WTC11 (cell line): ENCODE data around the gene STXBP2. TPM values are rescaled to one million over a fixed set of nuclear protein-coding genes. Genes with fewer than 3 reads are reported as not detected.

Experiments
- ATAC-seq: fragments of 200-7000 bp; cut with Tn5 transposase; 2 replicates; pipeline ENCODE4 v1.10.0; 2021; ENCODE audit warnings: mild to moderate bottlenecking, moderate library complexity
- CTCF ChIA-PET: fragments of 300-600 bp; sonication (Branson Sonifier 250); formaldehyde crosslinking; loops from one replicate; lab custom pipeline; 2021; ENCODE audit warnings: antibody characterized with exemption; lab: Charles Lee
- POLR2A ChIA-PET: fragments of 350-600 bp; sonication (Branson Sonifier 250); formaldehyde crosslinking; loops from one replicate; lab custom pipeline; 2021; ENCODE audit warnings: antibody characterized with exemption; lab: Charles Lee
- DNase-seq: peaks from one replicate; pipeline ENCODE4 v3.0.0; 2021; ENCODE audit warnings: low spot score
- H3K27ac Mint-ChIP-seq: 2 replicates; pipeline ENCODE4 v1.8.0; 2021; ENCODE audit warnings: mixed read lengths
- H3K27me3 Mint-ChIP-seq: 2 replicates; pipeline ENCODE4 v1.8.0; 2021; ENCODE audit warnings: low read depth, mild to moderate bottlenecking, moderate library complexity, mixed read lengths
- H3K36me3 Mint-ChIP-seq: 2 replicates; pipeline ENCODE4 v1.8.0; 2021; ENCODE audit warnings: mixed read lengths
- H3K4me1 Mint-ChIP-seq: 2 replicates; pipeline ENCODE4 v1.8.0; 2022; ENCODE audit warnings: mixed read lengths
- H3K4me3 Mint-ChIP-seq: 2 replicates; pipeline ENCODE4 v1.8.0; 2021; ENCODE audit warnings: mild to moderate bottlenecking, moderate library complexity, mixed read lengths
- H3K9me3 Mint-ChIP-seq: 2 replicates; pipeline ENCODE4 v1.8.0; 2021; ENCODE audit warnings: mixed read lengths
- ATF1 ChIP-seq: sonication (generic); formaldehyde crosslinking; IDR thresholded peaks from 2 replicates; pipeline ENCODE4 v1.8.1; 2023; ENCODE audit warnings: mild to moderate bottlenecking, moderate library complexity, missing genetic modification reagents
- CBFB ChIP-seq: sonication (generic); formaldehyde crosslinking; IDR thresholded peaks from 2 replicates; pipeline ENCODE4 v1.8.1; 2022; ENCODE audit warnings: mild to moderate bottlenecking, low read depth, missing genetic modification reagents
- HMGA2 ChIP-seq: fragments of 250-450 bp; sonication (Bioruptor Pico); IDR thresholded peaks from 2 replicates; pipeline ENCODE4 v1.4.0; 2021; ENCODE audit warnings: mild to moderate bottlenecking, moderate library complexity
- IRF2 ChIP-seq: sonication (generic); formaldehyde crosslinking; IDR thresholded peaks from 2 replicates; pipeline ENCODE4 v1.8.0; 2022; ENCODE audit warnings: low read depth, missing genetic modification reagents, borderline replicate concordance
- JAZF1 ChIP-seq: fragments of 250-450 bp; sonication (Bioruptor Pico); IDR thresholded peaks from 2 replicates; pipeline ENCODE4 v1.9.0; 2021; ENCODE audit warnings: moderate library complexity, mild to moderate bottlenecking, inconsistent platforms
- KAT7 ChIP-seq: sonication (generic); formaldehyde crosslinking; IDR thresholded peaks from 2 replicates; pipeline ENCODE4 v1.8.1; 2023; ENCODE audit warnings: missing genetic modification reagents, mild to moderate bottlenecking, borderline replicate concordance
- NFATC4 ChIP-seq: fragments of 250-450 bp; sonication (Bioruptor Pico); IDR thresholded peaks from 2 replicates; pipeline ENCODE4 v1.9.0; 2021; ENCODE audit warnings: mild to moderate bottlenecking
- SMAD3 ChIP-seq: sonication (generic); formaldehyde crosslinking; IDR thresholded peaks from 2 replicates; pipeline ENCODE4 v1.8.0; 2022; ENCODE audit warnings: missing genetic modification reagents, mild to moderate bottlenecking, borderline replicate concordance
- TCF7 ChIP-seq: sonication (generic); formaldehyde crosslinking; IDR thresholded peaks from 2 replicates; pipeline ENCODE4 v1.8.0; 2022; ENCODE audit warnings: mild to moderate bottlenecking, low read depth, missing genetic modification reagents, moderate library complexity
- TEAD4 ChIP-seq: sonication (generic); formaldehyde crosslinking; IDR thresholded peaks from 2 replicates; pipeline ENCODE4 v1.8.0; 2022; ENCODE audit warnings: mild to moderate bottlenecking, missing genetic modification reagents
- TP53 ChIP-seq: sonication (generic); formaldehyde crosslinking; IDR thresholded peaks from 2 replicates; pipeline ENCODE4 v1.8.1; 2023; ENCODE audit warnings: mild to moderate bottlenecking, missing genetic modification reagents
- ZNF121 ChIP-seq: sonication (generic); formaldehyde crosslinking; IDR thresholded peaks from 2 replicates; pipeline ENCODE4 v1.8.0; 2023; ENCODE audit warnings: missing genetic modification reagents
- ZNF138 ChIP-seq: sonication (generic); formaldehyde crosslinking; conservative IDR thresholded peaks from 2 replicates; pipeline ENCODE4 v1.8.1; 2022; ENCODE audit warnings: mild to moderate bottlenecking, moderate library complexity, missing genetic modification reagents
- ZNF232 ChIP-seq: sonication (generic); formaldehyde crosslinking; IDR thresholded peaks from 2 replicates; pipeline ENCODE4 v1.8.0; 2022; ENCODE audit warnings: mild to moderate bottlenecking, missing genetic modification reagents
- ZNF263 ChIP-seq: sonication (generic); formaldehyde crosslinking; IDR thresholded peaks from 2 replicates; pipeline ENCODE4 v1.8.1; 2022; ENCODE audit warnings: low read depth, mild to moderate bottlenecking, moderate library complexity, missing genetic modification reagents
- ZNF416 ChIP-seq: fragments of 250-450 bp; sonication (Bioruptor Pico); IDR thresholded peaks from 2 replicates; pipeline ENCODE4 v1.9.0; 2021; ENCODE audit warnings: mild to moderate bottlenecking, inconsistent platforms
- ZNF423 ChIP-seq: fragments of 250-450 bp; sonication (Bioruptor Pico); IDR thresholded peaks from 2 replicates; pipeline ENCODE4 v2.1.2; 2022; ENCODE audit warnings: mild to moderate bottlenecking, moderate library complexity
- total RNA-seq: library from RNA; stranded (reverse); gene quantifications from 3 replicates; pipeline ENCODE4 v1.2.3, GENCODE V29; 2021
- TF ChIP-seq, protein P1 (sequence below): sonication (generic); formaldehyde crosslinking; IDR thresholded peaks from 2 replicates; pipeline ENCODE4 v1.8.1; 2023; ENCODE audit warnings: mild to moderate bottlenecking, missing genetic modification reagents, moderate library complexity
- TF ChIP-seq, protein P2 (sequence below): fragments of 200-600 bp; IDR thresholded peaks from 2 replicates; pipeline ENCODE4 v1.8.0; 2022; ENCODE audit warnings: antibody characterized with exemption
- TF ChIP-seq, protein P3 (sequence below): sonication (generic); formaldehyde crosslinking; conservative IDR thresholded peaks from 2 replicates; pipeline ENCODE4 v1.8.1; 2022; ENCODE audit warnings: mild to moderate bottlenecking, missing genetic modification reagents
- TF ChIP-seq, protein P4 (sequence below): sonication (generic); formaldehyde crosslinking; IDR thresholded peaks from 2 replicates; pipeline ENCODE4 v1.8.1; 2023; ENCODE audit warnings: mild to moderate bottlenecking, moderate library complexity, missing genetic modification reagents
- TF ChIP-seq, protein P5 (sequence below): sonication (generic); formaldehyde crosslinking; IDR thresholded peaks from 2 replicates; pipeline ENCODE4 v1.8.1; 2023; ENCODE audit warnings: mild to moderate bottlenecking, missing genetic modification reagents, borderline replicate concordance
- TF ChIP-seq, protein P6 (sequence below): sonication (generic); formaldehyde crosslinking; IDR thresholded peaks from 2 replicates; pipeline ENCODE4 v1.8.0; 2022; ENCODE audit warnings: mild to moderate bottlenecking, missing genetic modification reagents
- TF ChIP-seq, protein P7 (sequence below): sonication (generic); formaldehyde crosslinking; IDR thresholded peaks from 2 replicates; pipeline ENCODE4 v1.8.0; 2022; ENCODE audit warnings: mild to moderate bottlenecking, missing genetic modification reagents

The STXBP2 gene
- total RNA-seq, 1 experiment from 2014 or later = 68.9 TPM

DNA sequence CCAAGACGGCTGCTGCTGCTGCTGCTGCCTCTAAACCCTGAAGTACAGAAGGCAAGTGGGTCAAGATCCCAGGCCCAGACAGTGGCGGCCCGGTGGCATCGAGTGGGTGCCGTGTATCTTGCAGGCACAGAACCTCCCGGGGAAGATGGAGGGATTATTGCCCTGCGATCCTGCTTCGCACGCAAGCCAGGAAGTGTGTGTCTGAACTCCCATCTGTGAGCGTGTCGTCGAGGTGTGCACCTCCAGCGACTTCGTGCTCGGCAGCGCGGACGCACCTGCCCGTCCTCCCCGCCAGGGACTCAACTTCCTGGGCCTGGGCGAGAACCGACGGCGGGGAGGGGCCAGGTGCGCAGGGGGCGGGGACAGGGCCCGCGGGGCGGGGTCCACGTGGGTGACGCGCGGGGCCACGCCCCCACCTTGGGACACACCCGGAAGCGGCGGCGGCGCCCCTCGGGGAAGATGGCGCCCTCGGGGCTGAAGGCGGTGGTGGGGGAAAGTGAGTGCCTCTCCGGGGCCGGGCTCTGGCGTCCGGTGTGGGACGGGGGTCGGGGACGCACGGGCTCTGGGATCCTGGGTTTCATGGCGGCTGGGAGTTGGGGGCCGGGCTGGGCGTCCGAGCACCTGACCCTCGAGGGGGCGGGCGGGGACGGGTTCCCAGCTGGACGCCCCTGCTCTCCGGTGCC is at the start of gene STXBP2 (continued):
- TF ChIP-seq JAZF1 (CRISPR knock-in tag) (no peak), ZNF232 (CRISPR knock-in tag) (peak; percentile 97), ATF1 (CRISPR knock-in tag) (peak; percentile 94), TCF7 (CRISPR knock-in tag) (peak; percentile 80; the same call in 1 of the 2 replicates), ZNF263 (peak; percentile 76), IRF2 (CRISPR knock-in tag) (0 out of 2 replicates have a peak, but pooled peaks have one; percentile 45), HMGA2 (CRISPR knock-in tag) (no peak), TP53 (CRISPR knock-in tag) (peak; percentile 94), KAT7 (CRISPR knock-in tag) (0 out of 2 replicates have a peak, but pooled peaks have one; percentile 68), SMAD3 (CRISPR knock-in tag) (peak; percentile 97), ZNF138 (peak; percentile 75; the same call in 1 of the 2 replicates), ZNF416 (CRISPR knock-in tag) (no peak), CBFB (CRISPR knock-in tag) (no peak), NFATC4 (CRISPR knock-in tag) (no peak), ZNF423 (CRISPR knock-in tag) (no peak)
- TF ChIP-seq, protein P1, sequence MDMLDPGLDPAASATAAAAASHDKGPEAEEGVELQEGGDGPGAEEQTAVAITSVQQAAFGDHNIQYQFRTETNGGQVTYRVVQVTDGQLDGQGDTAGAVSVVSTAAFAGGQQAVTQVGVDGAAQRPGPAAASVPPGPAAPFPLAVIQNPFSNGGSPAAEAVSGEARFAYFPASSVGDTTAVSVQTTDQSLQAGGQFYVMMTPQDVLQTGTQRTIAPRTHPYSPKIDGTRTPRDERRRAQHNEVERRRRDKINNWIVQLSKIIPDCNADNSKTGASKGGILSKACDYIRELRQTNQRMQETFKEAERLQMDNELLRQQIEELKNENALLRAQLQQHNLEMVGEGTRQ (CRISPR knock-in tag) = peak; percentile 77
- TF ChIP-seq, protein P2, sequence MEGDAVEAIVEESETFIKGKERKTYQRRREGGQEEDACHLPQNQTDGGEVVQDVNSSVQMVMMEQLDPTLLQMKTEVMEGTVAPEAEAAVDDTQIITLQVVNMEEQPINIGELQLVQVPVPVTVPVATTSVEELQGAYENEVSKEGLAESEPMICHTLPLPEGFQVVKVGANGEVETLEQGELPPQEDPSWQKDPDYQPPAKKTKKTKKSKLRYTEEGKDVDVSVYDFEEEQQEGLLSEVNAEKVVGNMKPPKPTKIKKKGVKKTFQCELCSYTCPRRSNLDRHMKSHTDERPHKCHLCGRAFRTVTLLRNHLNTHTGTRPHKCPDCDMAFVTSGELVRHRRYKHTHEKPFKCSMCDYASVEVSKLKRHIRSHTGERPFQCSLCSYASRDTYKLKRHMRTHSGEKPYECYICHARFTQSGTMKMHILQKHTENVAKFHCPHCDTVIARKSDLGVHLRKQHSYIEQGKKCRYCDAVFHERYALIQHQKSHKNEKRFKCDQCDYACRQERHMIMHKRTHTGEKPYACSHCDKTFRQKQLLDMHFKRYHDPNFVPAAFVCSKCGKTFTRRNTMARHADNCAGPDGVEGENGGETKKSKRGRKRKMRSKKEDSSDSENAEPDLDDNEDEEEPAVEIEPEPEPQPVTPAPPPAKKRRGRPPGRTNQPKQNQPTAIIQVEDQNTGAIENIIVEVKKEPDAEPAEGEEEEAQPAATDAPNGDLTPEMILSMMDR = no peak
- TF ChIP-seq, protein P3, sequence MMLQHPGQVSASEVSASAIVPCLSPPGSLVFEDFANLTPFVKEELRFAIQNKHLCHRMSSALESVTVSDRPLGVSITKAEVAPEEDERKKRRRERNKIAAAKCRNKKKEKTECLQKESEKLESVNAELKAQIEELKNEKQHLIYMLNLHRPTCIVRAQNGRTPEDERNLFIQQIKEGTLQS (CRISPR knock-in tag) = no peak
- TF ChIP-seq, protein P4, sequence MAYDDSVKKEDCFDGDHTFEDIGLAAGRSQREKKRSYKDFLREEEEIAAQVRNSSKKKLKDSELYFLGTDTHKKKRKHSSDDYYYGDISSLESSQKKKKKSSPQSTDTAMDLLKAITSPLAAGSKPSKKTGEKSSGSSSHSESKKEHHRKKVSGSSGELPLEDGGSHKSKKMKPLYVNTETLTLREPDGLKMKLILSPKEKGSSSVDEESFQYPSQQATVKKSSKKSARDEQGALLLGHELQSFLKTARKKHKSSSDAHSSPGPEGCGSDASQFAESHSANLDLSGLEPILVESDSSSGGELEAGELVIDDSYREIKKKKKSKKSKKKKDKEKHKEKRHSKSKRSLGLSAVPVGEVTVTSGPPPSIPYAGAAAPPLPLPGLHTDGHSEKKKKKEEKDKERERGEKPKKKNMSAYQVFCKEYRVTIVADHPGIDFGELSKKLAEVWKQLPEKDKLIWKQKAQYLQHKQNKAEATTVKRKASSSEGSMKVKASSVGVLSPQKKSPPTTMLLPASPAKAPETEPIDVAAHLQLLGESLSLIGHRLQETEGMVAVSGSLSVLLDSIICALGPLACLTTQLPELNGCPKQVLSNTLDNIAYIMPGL (CRISPR knock-in tag) = peak; percentile 92

DNA sequence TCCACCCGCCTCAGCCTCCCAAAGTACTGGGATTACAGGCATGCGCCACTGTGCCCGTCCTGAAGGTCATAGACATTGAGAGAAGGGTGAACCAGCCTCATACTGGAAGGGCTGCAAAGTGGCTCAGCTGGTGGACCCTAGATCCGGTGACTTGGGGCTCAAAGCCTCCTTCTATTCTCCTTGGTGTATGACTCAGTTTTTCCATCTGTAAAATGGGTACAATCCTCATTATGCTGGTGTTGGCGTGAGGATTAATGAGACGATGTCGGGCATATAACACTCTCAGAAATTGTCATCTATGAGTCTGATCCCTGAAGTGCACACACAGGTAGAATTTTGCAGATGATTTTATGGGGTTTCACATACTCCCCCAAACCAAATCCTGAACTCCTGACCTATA is 47.1 kb upstream of the STXBP2 start:
- ChIA-PET POLR2A (no interaction called here), CTCF (interaction anchor here (0.6 to 2.6 kb wide), 2 partner anchors 21 to 60 kb away, joined by 4 to 19 read pairs; no protein-coding TSS in a partner anchor)
- peaks cover 15% of the 10 kb centered on the region for H3K27me3 Mint-ChIP-seq
- TF ChIP-seq, protein P5, sequence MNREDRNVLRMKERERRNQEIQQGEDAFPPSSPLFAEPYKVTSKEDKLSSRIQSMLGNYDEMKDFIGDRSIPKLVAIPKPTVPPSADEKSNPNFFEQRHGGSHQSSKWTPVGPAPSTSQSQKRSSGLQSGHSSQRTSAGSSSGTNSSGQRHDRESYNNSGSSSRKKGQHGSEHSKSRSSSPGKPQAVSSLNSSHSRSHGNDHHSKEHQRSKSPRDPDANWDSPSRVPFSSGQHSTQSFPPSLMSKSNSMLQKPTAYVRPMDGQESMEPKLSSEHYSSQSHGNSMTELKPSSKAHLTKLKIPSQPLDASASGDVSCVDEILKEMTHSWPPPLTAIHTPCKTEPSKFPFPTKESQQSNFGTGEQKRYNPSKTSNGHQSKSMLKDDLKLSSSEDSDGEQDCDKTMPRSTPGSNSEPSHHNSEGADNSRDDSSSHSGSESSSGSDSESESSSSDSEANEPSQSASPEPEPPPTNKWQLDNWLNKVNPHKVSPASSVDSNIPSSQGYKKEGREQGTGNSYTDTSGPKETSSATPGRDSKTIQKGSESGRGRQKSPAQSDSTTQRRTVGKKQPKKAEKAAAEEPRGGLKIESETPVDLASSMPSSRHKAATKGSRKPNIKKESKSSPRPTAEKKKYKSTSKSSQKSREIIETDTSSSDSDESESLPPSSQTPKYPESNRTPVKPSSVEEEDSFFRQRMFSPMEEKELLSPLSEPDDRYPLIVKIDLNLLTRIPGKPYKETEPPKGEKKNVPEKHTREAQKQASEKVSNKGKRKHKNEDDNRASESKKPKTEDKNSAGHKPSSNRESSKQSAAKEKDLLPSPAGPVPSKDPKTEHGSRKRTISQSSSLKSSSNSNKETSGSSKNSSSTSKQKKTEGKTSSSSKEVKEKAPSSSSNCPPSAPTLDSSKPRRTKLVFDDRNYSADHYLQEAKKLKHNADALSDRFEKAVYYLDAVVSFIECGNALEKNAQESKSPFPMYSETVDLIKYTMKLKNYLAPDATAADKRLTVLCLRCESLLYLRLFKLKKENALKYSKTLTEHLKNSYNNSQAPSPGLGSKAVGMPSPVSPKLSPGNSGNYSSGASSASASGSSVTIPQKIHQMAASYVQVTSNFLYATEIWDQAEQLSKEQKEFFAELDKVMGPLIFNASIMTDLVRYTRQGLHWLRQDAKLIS (CRISPR knock-in tag) = no peak
- TF ChIP-seq, protein P6, sequence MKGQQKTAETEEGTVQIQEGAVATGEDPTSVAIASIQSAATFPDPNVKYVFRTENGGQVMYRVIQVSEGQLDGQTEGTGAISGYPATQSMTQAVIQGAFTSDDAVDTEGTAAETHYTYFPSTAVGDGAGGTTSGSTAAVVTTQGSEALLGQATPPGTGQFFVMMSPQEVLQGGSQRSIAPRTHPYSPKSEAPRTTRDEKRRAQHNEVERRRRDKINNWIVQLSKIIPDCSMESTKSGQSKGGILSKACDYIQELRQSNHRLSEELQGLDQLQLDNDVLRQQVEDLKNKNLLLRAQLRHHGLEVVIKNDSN (CRISPR knock-in tag) = no peak
- TF ChIP-seq, protein P4 (CRISPR knock-in tag) = no peak
- TF ChIP-seq NFATC4 (CRISPR knock-in tag) = no peak
- TF ChIP-seq, protein P7, sequence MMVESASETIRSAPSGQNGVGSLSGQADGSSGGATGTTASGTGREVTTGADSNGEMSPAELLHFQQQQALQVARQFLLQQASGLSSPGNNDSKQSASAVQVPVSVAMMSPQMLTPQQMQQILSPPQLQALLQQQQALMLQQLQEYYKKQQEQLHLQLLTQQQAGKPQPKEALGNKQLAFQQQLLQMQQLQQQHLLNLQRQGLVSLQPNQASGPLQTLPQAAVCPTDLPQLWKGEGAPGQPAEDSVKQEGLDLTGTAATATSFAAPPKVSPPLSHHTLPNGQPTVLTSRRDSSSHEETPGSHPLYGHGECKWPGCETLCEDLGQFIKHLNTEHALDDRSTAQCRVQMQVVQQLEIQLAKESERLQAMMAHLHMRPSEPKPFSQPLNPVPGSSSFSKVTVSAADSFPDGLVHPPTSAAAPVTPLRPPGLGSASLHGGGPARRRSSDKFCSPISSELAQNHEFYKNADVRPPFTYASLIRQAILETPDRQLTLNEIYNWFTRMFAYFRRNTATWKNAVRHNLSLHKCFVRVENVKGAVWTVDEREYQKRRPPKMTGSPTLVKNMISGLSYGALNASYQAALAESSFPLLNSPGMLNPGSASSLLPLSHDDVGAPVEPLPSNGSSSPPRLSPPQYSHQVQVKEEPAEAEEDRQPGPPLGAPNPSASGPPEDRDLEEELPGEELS (CRISPR knock-in tag) = no peak
- TF ChIP-seq TEAD4 = no peak
- no peak for TF ChIP-seq ZNF121 (CRISPR knock-in tag)

More for the DNA sequence above, 47.1 kb upstream of the STXBP2 start:
- Mint-ChIP-seq H3K9me3 (no peaks in the 10 kb centered on the region), H3K4me1 (no peaks in the 10 kb centered on the region), H3K4me3 (no peak overlapping the region), H3K27ac (no peak overlapping the region), H3K36me3 (no peaks in the 10 kb centered on the region)
- DNase-seq = no peak
- no peak for ATAC-seq
